C4-2B (cell line): Measurements from ENCODE around the gene OTUD1.

Experiments used
- CTCF ChIP-seq: fragments of 450-650 bp; conservative IDR thresholded peaks from 2 replicates; pipeline ENCODE4 v1.5.1; 2017; ENCODE audit warnings: mild to moderate bottlenecking
- ZFX ChIP-seq: fragments of 450-650 bp; IDR thresholded peaks from 2 replicates; pipeline ENCODE4 v1.6.1; 2017

GRCh38 chr10:23390809-23391208 is 48.1 kb upstream of the OTUD1 start:
- TF ChIP-seq CTCF (no peak), ZFX (no peak)
